Vagina (tissue), 2 donors: ENCODE measurements around the gene HSPA12A.

Experiments used
- CTCF ChIP-seq, 3 experiments: fragments of 450-650 bp in 2 of 3; fragments of 200-600 bp in 1 of 3; sonication (generic) in 1 of 3; IDR thresholded peaks; one replicate each; pipeline ENCODE4 v1.5.1; 2017 to 2019; ENCODE audit warnings: antibody characterized with exemption in 3 of 3, mild to moderate bottlenecking in 2 of 3, moderate library complexity in 2 of 3
- POLR2A ChIP-seq, 2 donors: fragments of 450-650 bp; IDR thresholded peaks; one replicate each; pipeline ENCODE4 v1.6.1; 2017; ENCODE audit warnings: antibody characterized with exemption in 2 of 2, mild to moderate bottlenecking in 2 of 2, moderate library complexity in 2 of 2
- POLR2AphosphoS5 ChIP-seq, 2 donors: sonication (generic); formaldehyde crosslinking; IDR thresholded peaks; one replicate each; pipeline ENCODE4 v1.9.0; 2017; ENCODE audit warnings: antibody characterized with exemption in 2 of 2, mild to moderate bottlenecking in 2 of 2, low read depth in 1 of 2; ENCODE audit not compliant: insufficient read depth in 1 of 2

GRCh38 chr10:116771959-116772585 is 29.7 kb upstream of the HSPA12A start:
- TF ChIP-seq CTCF (IDR thresholded peaks at IDR 0.05) (no peak), POLR2A (IDR thresholded peaks at IDR 0.05) (no peak), POLR2AphosphoS5 (IDR thresholded peaks at IDR 0.05; ENCODE audit: insufficient read depth in 1 of 2, low read depth in 1 of 2) (no peak)
